ENCODE data around the gene PIK3R3.

DNA sequence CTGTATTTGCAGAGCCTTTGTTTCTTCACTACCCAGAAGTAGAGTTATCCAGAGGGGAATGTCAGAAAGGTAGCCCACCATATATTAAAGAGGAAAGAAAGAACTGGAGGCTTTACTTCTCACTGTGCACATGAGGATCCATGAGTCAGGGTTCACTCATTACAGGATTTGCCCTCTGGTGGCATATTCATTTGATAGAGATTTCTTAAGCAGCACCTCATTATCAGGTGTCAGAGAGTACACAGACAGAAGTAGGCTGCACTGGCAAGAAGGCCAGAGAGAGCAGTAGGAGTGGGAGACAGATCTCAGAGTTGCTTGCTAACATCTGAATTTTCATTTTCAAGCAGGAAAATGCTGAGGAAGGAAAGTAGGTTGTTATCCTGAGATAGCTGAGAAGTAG, 123.8 kb downstream of the PIK3R3 start:
- TF ChIP-seq EZH2 (IDR thresholded peaks at IDR 0.05) = no peak
- TF ChIP-seq POLR2AphosphoS5 (IDR thresholded peaks at IDR 0.05; ENCODE audit: borderline replicate concordance, low read depth, low read length) = no peak

Data from SK-N-MC (cell line).